ENCODE data around the gene GINM1.

DNA sequence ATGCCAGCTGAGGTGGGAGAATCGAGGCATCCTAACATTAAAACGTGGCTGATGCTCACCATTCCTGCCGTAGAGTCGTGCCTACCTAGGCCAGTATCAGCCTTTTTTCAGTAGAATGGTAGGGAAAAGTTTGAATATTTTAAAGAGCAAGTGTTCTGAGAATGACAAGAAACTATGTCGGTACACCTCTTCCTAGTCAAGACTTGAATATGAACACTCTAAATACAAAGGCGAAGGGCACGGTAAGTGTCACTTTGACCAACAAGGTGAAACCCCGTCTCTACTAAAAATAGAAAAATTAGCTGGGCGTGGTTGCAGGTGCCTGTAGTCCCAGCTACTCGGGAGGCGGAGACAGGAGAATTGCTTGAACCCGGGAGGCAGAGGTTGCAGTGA, 1.0 kb downstream of the GINM1 start:
- no peak for TF ChIP-seq TCF12 (IDR thresholded peaks at IDR 0.05)
- TF ChIP-seq, protein P1, sequence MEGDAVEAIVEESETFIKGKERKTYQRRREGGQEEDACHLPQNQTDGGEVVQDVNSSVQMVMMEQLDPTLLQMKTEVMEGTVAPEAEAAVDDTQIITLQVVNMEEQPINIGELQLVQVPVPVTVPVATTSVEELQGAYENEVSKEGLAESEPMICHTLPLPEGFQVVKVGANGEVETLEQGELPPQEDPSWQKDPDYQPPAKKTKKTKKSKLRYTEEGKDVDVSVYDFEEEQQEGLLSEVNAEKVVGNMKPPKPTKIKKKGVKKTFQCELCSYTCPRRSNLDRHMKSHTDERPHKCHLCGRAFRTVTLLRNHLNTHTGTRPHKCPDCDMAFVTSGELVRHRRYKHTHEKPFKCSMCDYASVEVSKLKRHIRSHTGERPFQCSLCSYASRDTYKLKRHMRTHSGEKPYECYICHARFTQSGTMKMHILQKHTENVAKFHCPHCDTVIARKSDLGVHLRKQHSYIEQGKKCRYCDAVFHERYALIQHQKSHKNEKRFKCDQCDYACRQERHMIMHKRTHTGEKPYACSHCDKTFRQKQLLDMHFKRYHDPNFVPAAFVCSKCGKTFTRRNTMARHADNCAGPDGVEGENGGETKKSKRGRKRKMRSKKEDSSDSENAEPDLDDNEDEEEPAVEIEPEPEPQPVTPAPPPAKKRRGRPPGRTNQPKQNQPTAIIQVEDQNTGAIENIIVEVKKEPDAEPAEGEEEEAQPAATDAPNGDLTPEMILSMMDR (IDR thresholded peaks at IDR 0.05): no peak
- no peak for TF ChIP-seq ELF1 (IDR thresholded peaks at IDR 0.05)
- no peak for TF ChIP-seq EZH2phosphoT487 (IDR thresholded peaks at IDR 0.05; ENCODE audit: borderline replicate concordance, low read depth)
- TF ChIP-seq JUND (IDR thresholded peaks at IDR 0.05): no peak
- TF ChIP-seq SMC3 (IDR thresholded peaks at IDR 0.05; ENCODE audit: low read depth, low read length): no peak
- no peak for TF ChIP-seq EP300 (IDR thresholded peaks at IDR 0.05; ENCODE audit: borderline replicate concordance in 1 of 2, low read depth in 1 of 2, low read length in 1 of 2)
- TF ChIP-seq, protein P2, sequence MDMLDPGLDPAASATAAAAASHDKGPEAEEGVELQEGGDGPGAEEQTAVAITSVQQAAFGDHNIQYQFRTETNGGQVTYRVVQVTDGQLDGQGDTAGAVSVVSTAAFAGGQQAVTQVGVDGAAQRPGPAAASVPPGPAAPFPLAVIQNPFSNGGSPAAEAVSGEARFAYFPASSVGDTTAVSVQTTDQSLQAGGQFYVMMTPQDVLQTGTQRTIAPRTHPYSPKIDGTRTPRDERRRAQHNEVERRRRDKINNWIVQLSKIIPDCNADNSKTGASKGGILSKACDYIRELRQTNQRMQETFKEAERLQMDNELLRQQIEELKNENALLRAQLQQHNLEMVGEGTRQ (IDR thresholded peaks at IDR 0.05; ENCODE audit: borderline replicate concordance, low read depth, low read length): no peak
- TF ChIP-seq RAD21 (IDR thresholded peaks at IDR 0.05; ENCODE audit: low read length): no peak

Measured in SK-N-SH (cell line).